PC-9 (cell line): ENCODE results near the gene TMEM107. TPM values are rescaled to one million over a fixed set of nuclear protein-coding genes. Genes with fewer than 3 reads are reported as not detected.

Experiments
- BruUV-seq: library from RNA; stranded (reverse); fragments of 400-500 nt; replicated peaks from 2 replicates; lab custom pipeline; 2021; lab: Mats Ljungman, UMichigan
- CTCF ChIA-PET: fragments of 300-600 bp; sonication (Branson Sonifier 250); formaldehyde crosslinking; loops from one replicate; lab custom pipeline; 2022; ENCODE audit warnings: antibody characterized with exemption; lab: Charles Lee
- POLR2A ChIA-PET: fragments of 300-600 bp; sonication (Branson Sonifier 250); formaldehyde crosslinking; loops from one replicate; lab custom pipeline; 2022; ENCODE audit warnings: antibody characterized with exemption; ENCODE audit not compliant: unreplicated experiment; lab: Charles Lee
- DNase-seq, 2 experiments: peaks; one replicate each; pipeline versions ENCODE4 v3.0.0 to v3.0.0-alpha.2; 2015 to 2022; ENCODE audit warnings: mixed read lengths in 1 of 2
- H2AFZ ChIP-seq: fragments of 200-600 bp; sonication (generic); 2 replicates; pipeline ENCODE4 v1.8.1; 2017; ENCODE audit warnings: antibody characterized with exemption
- H3F3A ChIP-seq: fragments of 200-600 bp; sonication (generic); 2 replicates; pipeline ENCODE4 v1.8.1; 2017; ENCODE audit warnings: antibody characterized with exemption, mild to moderate bottlenecking, low read depth; ENCODE audit not compliant: insufficient read depth
- H3K27ac ChIP-seq: fragments of 200-600 bp; sonication (generic); 2 replicates; pipeline ENCODE4 v1.6.1; 2016; ENCODE audit warnings: mixed run types
- H3K27me3 ChIP-seq: fragments of 200-600 bp; sonication (generic); 2 replicates; pipeline ENCODE4 v1.6.1; 2016; ENCODE audit warnings: low read depth, mixed run types; ENCODE audit not compliant: insufficient read depth
- H3K36me3 ChIP-seq: fragments of 200-600 bp; sonication (generic); 2 replicates; pipeline ENCODE4 v1.6.1; 2016; ENCODE audit warnings: low read depth, mixed run types
- H3K4me1 ChIP-seq: fragments of 200-600 bp; sonication (generic); replicated peaks from 2 replicates; pipeline ENCODE4 v1.6.1; 2016; ENCODE audit warnings: mixed run types; ENCODE audit not compliant: insufficient read depth
- H3K4me2 ChIP-seq: fragments of 200-600 bp; sonication (generic); 2 replicates; pipeline ENCODE4 v1.6.1; 2017; ENCODE audit warnings: mixed run types
- H3K4me3 ChIP-seq: fragments of 200-600 bp; sonication (generic); 2 replicates; pipeline ENCODE4 v1.6.1; 2016; ENCODE audit warnings: mixed run types
- H3K79me2 ChIP-seq: fragments of 200-600 bp; sonication (generic); 2 replicates; pipeline ENCODE4 v1.6.1; 2017; ENCODE audit warnings: low read depth, mixed run types
- H3K9me2 ChIP-seq: fragments of 200-600 bp; sonication (generic); 2 replicates; pipeline ENCODE4 v1.8.1; 2017; ENCODE audit warnings: mild to moderate bottlenecking; ENCODE audit not compliant: insufficient read depth
- H3K9me3 ChIP-seq: fragments of 200-600 bp; sonication (generic); 2 replicates; pipeline ENCODE4 v1.8.1; 2016; ENCODE audit warnings: low read depth; ENCODE audit not compliant: insufficient read depth
- H4K20me1 ChIP-seq: fragments of 200-600 bp; sonication (generic); 2 replicates; pipeline ENCODE4 v1.8.1; 2017; ENCODE audit not compliant: insufficient read depth
- CTCF ChIP-seq: fragments of 200-600 bp; sonication (generic); conservative IDR thresholded peaks from 2 replicates; pipeline ENCODE4 v1.6.1; 2017; ENCODE audit warnings: mixed run types, antibody characterized with exemption, mild to moderate bottlenecking, moderate library complexity
- EZH2 ChIP-seq: fragments of 200-600 bp; sonication (generic); IDR thresholded peaks from 2 replicates; pipeline ENCODE4 v1.8.0; 2017; ENCODE audit warnings: antibody characterized with exemption, low read depth
- intact Hi-C: fragments of 100-400 bp; cut with micrococcal nuclease; formaldehyde crosslinking; loops from one replicate; pipeline ENCODE4 v1.10.0; 2022; ENCODE audit not compliant: unreplicated experiment
- total RNA-seq: library from RNA; stranded (reverse); gene quantifications from 2 replicates; pipeline ENCODE4 v1.2.3, GENCODE V29; 2021

The TMEM107 gene
- total RNA-seq, 1 experiment from 2014 or later, result 59.1 TPM

GRCh38 chr17:8160741-8161221 is 15.4 kb downstream of the TMEM107 start:
- Histone ChIP-seq H3K4me2 (no peak overlapping the region), H3K36me3 (no peaks in the 10 kb centered on the region), H3K9me2 (no peaks in the 10 kb centered on the region), H2AFZ (no peak overlapping the region), H3K9me3 (no peaks in the 10 kb centered on the region), H4K20me1 (no peaks in the 10 kb centered on the region), H3K79me2 (peaks cover 10% of the 10 kb centered on the region; the same call in 1 of the 2 replicates), H3F3A (peaks cover 16% of the 10 kb centered on the region; the same call in 1 of the 2 replicates), H3K27ac (no peak overlapping the region), H3K27me3 (no peaks in the 10 kb centered on the region), H3K4me1 (peaks cover 8% of the 10 kb centered on the region; the same call in 1 of the 2 replicates), H3K4me3 (no peak overlapping the region)
- no peak for DNase-seq
- CTCF ChIA-PET, result interaction anchor here (0.6 kb wide), 3 partner anchors 26 to 66 kb away, joined by 3 to 21 read pairs (median 3); no protein-coding TSS in a partner anchor
- intact Hi-C loops, result no loop called here
- BruUV-seq, result no TSS peak
- TF ChIP-seq EZH2, result no peak
- TF ChIP-seq CTCF, result no peak
- POLR2A ChIA-PET, result no interaction called here

DNA sequence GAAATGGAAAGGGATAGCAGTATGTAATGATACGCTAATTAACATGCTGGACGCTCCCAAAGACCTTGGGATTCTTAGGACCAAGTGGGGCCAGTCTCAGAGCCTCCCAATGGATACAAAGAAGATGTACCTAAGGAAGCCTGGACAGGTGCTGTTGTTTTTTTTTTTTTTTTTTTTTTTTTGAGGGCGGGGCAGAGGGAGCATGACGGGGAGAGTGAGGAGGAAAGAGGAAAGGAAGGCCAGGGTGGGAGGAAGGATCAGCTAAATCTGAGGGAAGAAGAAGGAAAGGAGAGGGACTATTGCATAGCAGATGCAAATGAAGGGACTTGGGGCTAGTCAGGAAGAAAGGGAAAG is 16.0 kb downstream of the TMEM107 start:
- no peak for TF ChIP-seq CTCF
- TF ChIP-seq EZH2, result no peak
- Histone ChIP-seq H3K4me3 (no peak overlapping the region), H3K9me2 (no peaks in the 10 kb centered on the region), H3F3A (peaks cover 18% of the 10 kb centered on the region; the same call in 1 of the 2 replicates), H3K36me3 (no peaks in the 10 kb centered on the region), H3K79me2 (peaks cover 11% of the 10 kb centered on the region; the same call in 1 of the 2 replicates), H3K27me3 (no peaks in the 10 kb centered on the region), H2AFZ (no peak overlapping the region), H3K27ac (no peak overlapping the region), H3K4me2 (no peak overlapping the region), H4K20me1 (no peaks in the 10 kb centered on the region), H3K9me3 (no peaks in the 10 kb centered on the region), H3K4me1 (peaks cover 14% of the 10 kb centered on the region)
- intact Hi-C loops, result no loop called here
- ChIA-PET CTCF (interaction anchor here (0.6 kb wide), 1 partner anchor 66 kb away, joined by 3 read pairs; no protein-coding TSS in a partner anchor), POLR2A (no interaction called here)
- no TSS peak for BruUV-seq
- no peak for DNase-seq

- Histone ChIP-seq H4K20me1 (no peaks in the 10 kb centered on the region), H3K4me3 (no peak overlapping the region), H3K9me2 (no peaks in the 10 kb centered on the region), H3K27me3 (no peaks in the 10 kb centered on the region), H2AFZ (no peak overlapping the region), H3K4me2 (no peak overlapping the region), H3K27ac (no peak overlapping the region), H3K9me3 (no peaks in the 10 kb centered on the region), H3K79me2 (peaks cover 16% of the 10 kb centered on the region; the same call in 1 of the 2 replicates), H3F3A (peaks cover 21% of the 10 kb centered on the region; the same call in 1 of the 2 replicates), H3K36me3 (no peaks in the 10 kb centered on the region), H3K4me1 (peaks cover 20% of the 10 kb centered on the region)
- POLR2A ChIA-PET, result no interaction called here
- DNase-seq, result no peak
- intact Hi-C loops, result loop anchor here (5.0 kb wide), 2 partner anchors 87 to 317 kb away; no protein-coding TSS in a partner anchor
- CTCF ChIA-PET, result interaction anchor here (1.5 kb wide), 1 partner anchor 40 kb away, joined by 3 read pairs; no protein-coding TSS in a partner anchor
- BruUV-seq, result no TSS peak
- no peak for TF ChIP-seq CTCF
- TF ChIP-seq EZH2, result no peak
Measured at GRCh38 chr17:8159459-8160223, 16.5 kb downstream of the TMEM107 start.
